Effector CD4-positive, alpha-beta T cell (primary cell): ENCODE measurements around the gene MEOX1.

ENCODE experiments used
- DNase-seq: peaks from one replicate; pipeline ENCODE4 v3.0.0-alpha.2; 2020

MEOX1 gene

GRCh38 chr17:43679911-43680310 is 18.2 kb upstream of the MEOX1 start:
- no peak for DNase-seq

DNA sequence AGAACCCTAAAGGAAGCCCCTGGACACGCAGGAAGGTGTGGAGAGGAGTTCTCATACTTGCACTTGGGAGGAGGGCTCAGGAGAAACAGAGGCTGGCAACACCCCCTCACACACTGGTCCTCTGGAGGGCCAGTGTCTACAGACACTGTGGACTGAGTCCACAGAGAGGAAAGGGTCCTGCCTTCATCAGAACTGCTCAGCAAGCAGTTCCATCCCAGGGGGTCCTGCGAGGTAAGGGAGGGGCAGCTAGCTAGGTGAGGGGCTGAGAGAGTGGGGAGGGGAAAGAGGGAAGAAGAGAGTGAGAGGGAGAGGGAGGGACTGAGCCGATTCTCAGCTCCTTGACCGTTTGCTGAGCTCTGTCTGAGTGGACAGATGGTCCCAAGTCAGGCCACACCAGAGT is 17.7 kb upstream of the MEOX1 start:
- DNase-seq, result no peak

- DNase-seq, result no peak
These were observed 14.7 kb upstream of the MEOX1 start for GRCh38 chr17:43676471-43676870.

- no peak for DNase-seq
These were observed 12.7 kb upstream of the MEOX1 start for GRCh38 chr17:43674394-43674793.

DNA sequence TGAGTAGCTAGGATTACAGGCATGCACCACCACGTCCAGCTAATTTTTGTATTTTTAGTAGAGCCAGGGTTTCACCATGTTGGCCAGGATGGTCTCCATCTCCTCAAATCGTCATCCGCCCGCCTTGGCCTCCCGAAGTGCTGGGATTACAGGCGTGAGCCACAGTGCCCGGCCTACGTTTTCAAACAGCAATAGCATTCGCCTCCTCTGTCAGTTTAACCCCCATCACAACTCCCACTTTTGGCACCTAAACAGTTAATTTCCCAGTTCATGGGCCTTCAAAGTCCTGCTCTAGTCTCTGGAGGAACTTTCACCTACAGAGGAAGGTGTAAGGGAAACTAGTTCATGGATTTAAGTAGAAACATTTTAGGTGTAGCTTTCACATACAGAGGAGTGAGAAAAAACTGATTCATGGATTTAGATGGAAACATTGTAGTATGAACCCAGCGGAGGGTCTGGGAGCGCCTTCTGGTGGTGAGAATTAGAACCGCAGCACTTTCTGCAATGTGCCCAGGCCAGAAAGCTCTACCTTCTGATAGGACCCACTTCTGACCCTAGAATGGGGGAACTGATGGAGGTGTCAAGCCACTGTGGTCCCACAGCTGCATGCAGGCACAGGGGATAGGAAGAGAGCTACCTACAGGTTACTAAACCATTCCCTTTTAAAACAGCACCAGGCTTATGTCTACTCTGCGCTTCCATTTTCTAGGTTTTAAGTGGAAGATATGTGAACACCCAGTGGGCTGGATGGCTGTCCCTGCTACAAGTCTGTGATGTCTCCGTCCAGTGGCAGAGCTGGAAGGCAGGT is 12.0 kb upstream of the MEOX1 start:
- peak; percentile 66 for DNase-seq

- no peak for DNase-seq
These were observed 10.2 kb upstream of the MEOX1 start for GRCh38 chr17:43671755-43672519.

DNA sequence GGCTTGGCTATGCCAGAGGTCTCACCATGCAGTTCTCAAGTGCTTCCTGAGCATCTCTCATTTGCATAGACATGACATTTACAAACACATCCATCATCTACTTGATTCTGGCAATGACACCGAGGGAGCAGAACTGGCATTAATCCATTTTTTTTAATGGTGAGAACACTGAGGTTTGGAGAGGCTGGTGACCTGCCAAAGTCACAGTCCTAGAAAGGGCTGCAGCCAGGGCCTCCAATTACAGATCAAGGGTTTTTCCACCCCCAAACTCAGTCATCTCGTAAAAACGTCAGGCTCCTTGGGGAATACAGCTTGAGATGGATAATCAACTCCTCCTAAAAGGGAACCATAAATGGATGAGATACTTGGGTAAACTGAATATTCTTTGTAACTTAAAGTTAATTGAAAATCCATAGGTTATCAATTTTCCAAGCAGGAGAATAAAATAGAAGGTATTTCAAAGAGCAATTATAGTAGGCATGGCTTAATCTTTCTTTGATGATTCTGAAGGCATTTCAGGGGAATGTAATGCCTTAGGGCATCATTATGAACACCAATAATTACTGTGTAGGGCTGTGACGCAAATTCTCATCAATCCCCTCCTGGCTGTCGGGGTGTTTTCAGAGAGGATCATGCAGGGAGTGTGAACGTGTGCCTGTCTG is 9.4 kb upstream of the MEOX1 start:
- no peak for DNase-seq

DNA sequence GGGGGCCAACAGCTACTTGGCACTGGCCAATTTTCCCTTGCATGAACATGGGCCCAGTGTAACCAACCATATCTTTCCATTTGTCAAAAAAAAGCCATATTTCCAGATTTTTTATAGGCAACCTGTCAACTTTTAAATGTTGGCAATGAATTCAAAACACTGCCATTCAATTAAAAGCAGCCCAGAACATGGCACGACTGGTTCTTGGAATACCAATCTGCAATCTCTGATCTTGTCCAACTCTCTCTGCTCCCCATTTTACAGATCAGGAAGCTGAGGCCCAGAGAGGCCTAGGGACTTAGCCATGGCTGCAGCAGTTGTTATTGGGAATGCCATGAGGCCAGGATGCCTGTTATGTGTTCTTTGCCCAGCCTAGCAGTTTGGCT is 8.9 kb upstream of the MEOX1 start:
- no peak for DNase-seq

DNA sequence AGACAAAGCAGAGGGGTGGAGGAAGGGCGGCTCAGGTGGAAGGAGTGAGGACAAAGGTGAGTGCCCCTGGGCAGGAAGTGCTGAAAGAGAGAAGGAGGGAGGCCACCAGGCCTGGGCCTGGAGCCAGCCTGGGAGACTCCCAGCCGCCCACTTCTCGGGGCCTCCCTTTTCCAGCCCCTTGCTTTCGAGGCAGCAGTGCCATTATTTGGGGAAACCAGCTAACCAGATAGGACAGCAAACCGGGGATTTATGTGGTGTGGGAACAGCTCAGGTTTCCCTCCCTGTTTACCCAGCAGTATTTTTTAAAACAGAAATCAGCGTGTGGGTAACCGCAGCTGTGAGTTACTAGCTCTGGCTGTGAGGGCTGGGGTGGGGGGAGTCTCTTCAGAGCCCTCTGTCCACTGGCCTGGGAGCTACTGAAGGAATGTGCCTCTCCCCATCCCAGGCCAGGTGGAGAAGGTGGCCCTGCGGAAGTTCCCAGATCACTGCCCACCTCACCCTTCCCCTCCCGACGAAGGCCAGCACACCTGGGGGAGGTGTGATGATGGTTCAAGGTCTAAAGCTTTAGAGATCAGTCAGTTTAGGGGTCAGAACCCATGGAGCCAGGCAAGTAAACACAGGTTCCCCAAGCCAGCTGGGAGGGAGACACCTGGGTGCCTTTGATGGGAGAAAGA is 8.4 kb upstream of the MEOX1 start:
- no peak for DNase-seq

GRCh38 chr17:43667947-43668348 is 6.2 kb upstream of the MEOX1 start:
- no peak for DNase-seq

DNA sequence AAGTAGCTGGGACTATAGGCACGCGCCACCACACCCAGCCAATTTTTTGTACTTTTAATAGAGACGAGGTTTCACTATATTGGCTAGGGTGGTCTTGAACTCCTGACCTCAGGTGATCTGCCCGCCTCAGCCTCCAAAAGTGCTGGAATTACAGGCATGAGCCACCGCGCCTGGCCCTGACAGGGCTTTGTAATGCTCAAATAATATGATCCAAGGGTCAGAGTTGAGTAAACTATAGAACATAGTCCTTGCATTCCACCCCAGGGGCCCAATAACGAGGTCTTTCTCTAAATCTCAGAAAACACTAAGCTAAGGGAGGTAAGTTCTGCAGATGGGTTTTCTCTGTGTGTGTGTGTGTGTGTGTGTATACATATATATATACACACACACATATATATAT is 5.8 kb upstream of the MEOX1 start:
- no peak for DNase-seq

- DNase-seq, result no peak
These were observed 4.2 kb upstream of the MEOX1 start for GRCh38 chr17:43665937-43666236.

GRCh38 chr17:43665084-43665936 is 3.6 kb upstream of the MEOX1 start:
- DNase-seq, result no peak

DNA sequence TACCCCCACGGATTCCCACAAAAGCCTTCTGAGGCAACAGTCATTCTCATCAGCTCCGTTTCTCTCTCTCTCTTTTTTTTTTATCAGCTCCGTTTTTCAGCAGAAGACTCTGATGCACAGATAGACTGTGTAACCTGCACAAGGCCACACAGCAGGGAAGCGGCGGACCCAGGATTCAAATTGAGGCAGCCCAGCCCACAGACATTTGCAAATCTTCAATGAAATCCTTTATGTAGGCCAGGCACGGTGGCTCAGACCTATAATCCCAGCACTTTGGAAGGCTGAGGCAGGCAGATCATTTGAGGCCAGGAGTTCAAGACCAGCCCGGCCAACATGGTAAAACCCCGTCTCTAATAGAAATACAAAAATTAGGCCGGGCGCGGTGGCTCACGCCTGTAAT is 2.4 kb upstream of the MEOX1 start:
- no peak for DNase-seq

DNA sequence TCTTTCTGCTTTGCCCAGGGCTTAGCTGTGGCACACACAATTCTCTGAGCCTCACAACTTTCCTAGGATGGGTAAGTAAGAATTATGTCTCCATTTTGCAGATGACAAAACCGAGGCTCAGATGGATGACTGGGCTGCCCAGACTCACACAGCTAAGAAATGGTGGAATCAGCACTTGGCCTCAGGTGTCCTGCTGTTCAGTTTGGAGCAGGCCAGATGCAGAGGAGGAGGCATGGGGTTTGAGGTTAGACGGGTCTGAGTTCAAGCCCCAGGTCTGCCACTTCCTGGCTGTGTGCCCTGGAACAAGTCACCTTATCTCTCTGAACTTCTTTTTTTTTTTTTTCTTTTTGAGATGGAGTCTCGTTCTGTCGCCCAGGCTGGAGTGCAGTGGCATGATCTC is 1.7 kb upstream of the MEOX1 start:
- DNase-seq, result no peak

GRCh38 chr17:43662413-43663141 is 855 bp upstream of the MEOX1 start:
- no peak for DNase-seq

DNA sequence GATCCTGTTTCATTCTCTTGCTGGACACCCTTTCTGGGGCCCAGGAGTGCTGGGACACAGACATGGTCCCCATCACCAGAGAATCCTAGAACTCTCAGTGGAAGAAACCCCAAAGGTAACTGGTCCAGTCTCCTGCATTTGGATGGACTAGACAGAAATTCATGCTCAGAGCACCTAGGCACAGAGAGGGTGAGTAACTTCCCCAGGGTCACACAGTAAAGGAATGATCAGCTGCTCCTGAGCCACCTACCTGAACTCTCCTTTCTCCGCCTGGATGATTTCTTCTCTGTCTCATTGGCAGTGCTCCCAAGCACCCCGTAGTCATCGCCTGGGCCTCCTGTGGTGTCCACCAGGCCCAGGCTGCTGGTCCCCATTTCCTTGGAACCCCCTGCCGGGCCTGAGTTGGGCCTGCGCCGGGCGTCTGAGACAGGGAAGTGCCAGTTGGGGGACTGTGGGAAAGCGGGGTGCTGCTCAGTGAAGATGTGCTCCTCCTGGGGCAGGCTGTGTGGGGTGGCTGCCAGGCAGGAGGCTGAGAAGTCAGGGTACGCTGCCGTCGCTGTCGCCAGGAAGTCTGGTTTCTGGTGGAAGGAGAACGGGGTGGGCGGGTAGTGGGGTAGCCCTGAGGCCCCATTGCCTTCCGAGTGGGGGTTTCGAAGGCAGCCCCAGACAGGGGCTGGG is 767 bp downstream of the MEOX1 start:
- DNase-seq, result no peak

DNA sequence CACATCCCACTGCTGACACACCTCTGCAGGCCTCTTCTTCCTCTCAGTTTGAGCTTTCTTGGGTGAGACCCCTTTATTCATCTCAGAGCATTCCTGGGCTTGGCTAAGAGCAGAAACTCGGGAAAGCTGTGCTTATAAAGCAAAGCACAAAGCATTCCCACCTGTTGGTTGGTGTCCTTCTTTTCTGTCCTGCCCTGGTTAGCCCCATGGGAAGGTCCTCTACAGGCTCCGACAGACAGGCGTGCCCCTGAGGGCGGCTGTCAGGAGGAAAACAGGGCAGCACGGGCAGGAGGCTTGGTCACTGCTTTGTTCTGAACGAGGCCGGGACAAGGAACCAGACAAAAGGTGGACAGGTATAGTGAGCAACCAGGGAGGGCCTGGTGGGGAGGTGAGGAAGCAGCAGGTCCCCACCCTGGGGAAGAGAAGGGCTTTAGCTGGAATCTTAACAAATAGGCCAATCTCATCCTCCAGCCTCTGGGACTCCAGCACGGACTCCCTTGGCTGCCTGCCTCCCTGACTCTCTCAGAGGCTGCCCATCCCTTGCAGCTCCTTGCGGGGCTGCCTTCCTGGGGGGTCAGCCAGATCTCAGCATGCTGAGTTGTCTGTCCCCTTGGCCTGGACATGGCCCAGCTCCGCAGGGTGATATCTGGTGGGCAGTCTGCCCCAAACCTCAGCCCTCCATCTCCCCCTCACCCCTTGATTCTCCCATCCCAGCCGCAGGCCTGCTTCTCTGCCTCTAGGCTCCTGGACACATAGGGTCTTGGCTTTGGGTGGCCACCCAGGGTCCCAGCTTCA is 1.7 kb downstream of the MEOX1 start:
- DNase-seq, result no peak

DNA sequence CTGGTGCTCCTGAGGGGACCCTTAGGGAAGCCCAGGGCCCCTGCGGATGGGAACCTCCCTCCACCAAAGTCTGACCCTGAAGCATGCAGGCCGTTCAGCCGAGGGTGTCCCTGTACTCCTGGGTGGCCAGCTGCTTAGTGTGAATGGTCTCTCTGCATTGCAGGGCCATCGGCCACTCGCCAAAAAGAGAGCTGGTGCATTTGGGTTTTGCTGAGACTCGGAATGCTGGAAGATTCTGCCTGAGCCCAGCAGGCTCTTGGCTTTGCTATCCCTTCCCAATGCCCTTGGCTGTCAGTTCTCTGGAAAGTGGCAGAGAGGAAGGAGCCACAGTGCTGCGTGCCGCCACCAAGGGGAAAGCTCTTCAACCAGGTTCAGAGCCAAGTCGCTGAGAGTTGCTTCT is 2.8 kb downstream of the MEOX1 start:
- DNase-seq, result no peak

DNA sequence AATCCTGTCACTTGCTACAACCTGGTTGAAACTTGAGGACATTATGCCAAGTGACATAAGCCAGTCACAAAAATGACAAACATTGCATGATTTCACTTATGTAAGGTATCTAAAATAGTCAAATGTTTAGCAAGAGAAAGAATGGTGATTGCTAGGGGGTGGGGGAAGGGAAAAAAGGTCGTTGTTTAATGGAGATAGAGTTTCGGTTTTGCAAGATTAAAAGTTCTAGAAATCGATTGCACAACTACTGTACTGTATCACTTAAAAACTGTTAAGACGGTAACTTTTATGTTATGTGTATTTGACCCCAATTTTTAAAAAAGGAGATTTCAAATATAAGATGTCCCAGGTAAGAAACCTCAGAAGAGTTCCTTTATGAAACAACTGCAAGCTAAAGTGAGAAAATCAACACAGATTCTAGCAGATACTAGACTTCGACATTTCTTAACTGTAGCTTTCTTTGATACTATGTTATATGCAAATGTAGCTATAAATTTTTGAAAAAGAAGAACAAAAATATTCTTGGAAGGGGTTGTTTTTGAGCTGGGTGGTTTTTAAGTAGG is 5.9 kb downstream of the MEOX1 start:
- DNase-seq, result no peak
